HG03378 (cell line): ENCODE results near the gene TBC1D7.

Experiments used
- ATAC-seq: cut with Tn5 transposase; IDR thresholded peaks from one replicate; pipeline ENCODE4 v1.9.1; 2021; ENCODE audit warnings: mild to moderate bottlenecking, moderate library complexity; ENCODE audit not compliant: unreplicated experiment

TBC1D7 gene

GRCh38 chr6:13328076-13328874, at the start of gene TBC1D7:
TSS of gene TBC1D7 (minus strand) at chr6:13328537. CDS start at chr6:13326898, 1,639 bp downstream.
- ATAC-seq = peak; percentile 71

DNA sequence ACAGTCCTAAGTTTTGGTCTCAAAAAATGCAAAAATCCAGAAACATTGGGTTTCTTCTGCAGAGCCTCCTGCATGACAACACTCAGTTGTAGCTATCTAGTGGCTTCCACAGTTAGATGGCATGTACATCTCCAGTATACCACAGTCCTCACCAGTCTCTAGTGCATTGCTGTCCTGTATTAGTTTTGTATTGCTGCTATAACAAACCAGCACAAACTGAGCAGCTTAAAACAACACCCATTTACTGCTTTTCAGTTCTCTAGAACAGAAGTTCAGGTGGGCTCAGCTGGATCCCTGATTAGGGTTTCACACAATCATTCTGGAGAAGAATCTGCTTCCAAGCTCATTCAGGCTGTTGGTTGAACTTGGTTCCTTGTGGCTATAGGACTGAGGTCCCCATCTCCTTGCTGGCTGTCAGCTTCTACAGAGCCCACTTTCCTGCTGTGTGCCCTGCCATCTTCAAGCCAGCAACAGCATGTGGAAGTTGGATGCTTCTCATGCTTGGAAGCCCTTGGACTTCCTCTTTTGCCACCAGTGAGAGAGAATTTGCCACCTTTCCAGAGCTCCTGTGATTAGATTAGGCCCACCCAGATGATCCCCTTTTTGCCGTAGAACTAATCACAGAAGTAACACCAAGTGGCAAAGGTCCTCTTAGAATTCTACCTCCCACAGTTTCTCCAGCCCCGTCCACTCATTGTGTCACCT, 48.9 kb upstream of the TBC1D7 start:
- ATAC-seq = no peak

DNA sequence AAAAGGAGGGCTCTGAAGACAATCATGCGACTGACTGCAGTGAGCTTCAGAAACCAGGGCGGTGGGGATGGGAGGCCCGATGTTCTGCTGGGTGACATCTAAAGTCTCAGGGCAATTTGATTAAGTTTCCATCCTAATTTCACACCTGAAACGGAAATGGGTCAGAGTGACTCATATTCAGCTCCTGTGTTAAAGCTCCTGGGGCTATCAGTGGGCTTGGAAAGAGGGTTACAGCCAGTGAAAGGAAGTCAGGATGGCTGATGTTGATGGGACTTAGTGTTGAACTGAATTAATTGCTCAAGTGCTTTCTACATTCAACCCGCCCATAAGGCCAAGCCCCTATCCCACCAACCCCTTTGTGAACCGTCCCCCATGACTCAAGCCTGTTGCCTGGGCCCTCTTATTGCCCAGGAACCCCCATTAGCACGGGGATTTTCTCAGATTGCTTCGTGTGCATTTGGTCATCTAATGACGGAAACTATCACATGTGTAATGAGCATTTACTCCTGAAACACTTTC, 47.1 kb upstream of the TBC1D7 start:
- ATAC-seq = peak; percentile 82

DNA sequence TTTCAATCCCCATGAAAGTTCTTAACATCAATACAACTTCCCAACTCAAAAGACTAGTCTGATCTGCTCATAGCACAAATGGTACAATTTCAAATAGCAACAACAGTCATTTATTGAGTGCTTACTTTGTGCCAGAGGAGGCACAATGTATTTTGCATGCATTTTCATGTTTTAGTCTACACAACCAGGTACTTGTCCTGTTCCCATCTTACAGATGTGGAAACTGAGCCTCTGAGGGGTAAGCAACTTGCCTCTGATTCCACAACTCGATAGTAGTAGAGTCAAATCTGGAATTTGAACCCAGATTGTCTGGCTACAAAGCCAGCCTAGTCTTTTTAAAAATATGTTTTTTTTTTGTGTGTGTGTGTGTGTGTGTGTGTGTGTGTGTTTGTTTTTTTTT, 45.6 kb upstream of the TBC1D7 start:
- no peak for ATAC-seq

- no peak for ATAC-seq
Observed at GRCh38 chr6:13373488-13373886, 45.1 kb upstream of the TBC1D7 start.

- no peak for ATAC-seq
Observed at GRCh38 chr6:13372688-13373487, 44.6 kb upstream of the TBC1D7 start.

DNA sequence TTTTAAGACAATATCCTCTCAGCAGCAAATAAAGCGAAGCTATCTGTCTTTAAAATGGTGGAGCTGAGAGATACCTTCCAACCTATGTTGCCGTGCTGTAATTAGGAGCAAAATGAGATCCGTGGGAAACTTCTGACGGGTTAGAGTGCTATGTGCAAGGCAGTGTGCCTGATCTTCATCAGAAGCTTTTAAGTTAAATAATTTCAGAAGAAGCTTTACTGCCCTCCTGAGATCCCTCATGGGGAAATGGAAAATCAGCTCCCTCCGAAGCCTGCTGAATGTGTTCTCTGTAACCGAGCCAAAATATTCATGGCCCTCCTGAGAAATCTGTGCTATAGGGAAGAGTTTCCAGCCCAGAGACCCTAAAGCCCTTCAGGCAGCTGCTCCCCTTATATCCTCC, 43.7 kb upstream of the TBC1D7 start:
- no peak for ATAC-seq

- ATAC-seq = no peak
Observed at GRCh38 chr6:13371421-13372072, 43.2 kb upstream of the TBC1D7 start.

GRCh38 chr6:13370623-13371022, 42.3 kb upstream of the TBC1D7 start:
- ATAC-seq = no peak

GRCh38 chr6:13369591-13369990, 41.3 kb upstream of the TBC1D7 start:
- no peak for ATAC-seq

DNA sequence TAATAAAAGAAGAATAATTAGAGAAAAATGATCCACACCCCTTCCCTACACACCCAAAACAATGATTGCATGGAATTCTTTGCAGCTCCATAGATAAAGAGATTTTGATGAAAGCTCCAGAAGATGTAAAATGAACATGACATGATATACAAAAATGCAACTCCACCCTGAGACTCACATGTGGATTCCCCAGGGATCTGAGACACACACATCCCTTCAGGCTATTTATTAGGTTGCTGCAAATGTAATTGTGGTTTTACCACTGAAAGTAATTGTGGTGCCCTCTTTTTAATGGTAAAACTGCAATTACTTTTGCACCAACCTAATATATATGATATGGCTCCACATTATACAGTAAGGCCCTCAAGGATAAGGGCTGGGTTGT, 40.4 kb upstream of the TBC1D7 start:
- ATAC-seq = no peak

DNA sequence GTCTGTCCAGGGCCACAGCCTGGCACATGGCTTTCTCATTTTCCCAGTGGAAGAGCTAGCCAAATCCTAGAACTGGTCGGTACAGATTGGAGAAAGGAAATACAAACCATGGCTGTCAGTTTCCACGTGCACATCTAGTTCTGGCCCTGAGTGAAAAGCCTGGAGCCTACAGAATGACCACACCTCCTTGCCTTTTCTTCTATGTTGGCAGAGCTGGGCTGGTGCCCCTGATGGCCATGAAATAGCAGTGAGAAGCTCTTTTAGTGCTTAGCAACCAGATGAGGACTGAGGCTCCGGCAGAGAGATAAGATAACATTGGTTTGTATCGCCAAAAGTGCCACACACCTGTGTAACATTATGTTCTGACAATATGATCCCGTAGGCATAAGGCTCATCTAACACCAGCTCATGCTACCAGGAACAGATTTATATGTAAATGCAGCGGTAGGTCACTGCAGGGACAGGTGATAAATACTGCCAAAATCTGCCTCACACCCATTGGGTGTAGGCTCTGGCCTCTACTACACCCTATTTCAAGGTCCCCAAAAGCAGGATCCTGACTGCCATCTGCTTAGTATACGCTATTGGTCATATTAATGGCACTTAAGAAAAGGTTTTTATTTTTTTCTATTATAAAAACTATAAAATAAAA, 39.9 kb upstream of the TBC1D7 start:
- ATAC-seq = no peak

GRCh38 chr6:13367396-13367795, 39.1 kb upstream of the TBC1D7 start:
- ATAC-seq = no peak

- ATAC-seq = no peak
Observed at GRCh38 chr6:13365320-13365719, 37.0 kb upstream of the TBC1D7 start.

DNA sequence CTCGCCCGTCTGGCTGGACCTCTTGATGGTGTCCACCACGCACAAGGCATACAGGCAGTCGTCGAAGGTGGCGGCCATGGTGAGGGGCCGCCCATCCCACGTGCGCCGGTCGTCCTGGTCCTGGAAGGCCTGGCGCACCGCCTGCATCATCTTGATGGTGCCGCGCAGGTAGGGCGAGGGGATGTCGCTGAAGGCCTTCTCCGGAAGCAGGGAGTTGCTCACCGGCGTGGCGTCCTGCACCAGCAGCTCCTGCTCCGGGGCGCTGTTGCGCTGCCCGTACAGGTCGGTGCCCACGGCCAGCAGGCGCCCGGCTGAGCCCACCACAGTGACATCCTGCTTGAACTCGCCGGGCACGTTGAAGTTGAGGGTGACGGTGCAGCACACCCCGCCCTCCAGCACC, 36.5 kb upstream of the TBC1D7 start:
- no peak for ATAC-seq

DNA sequence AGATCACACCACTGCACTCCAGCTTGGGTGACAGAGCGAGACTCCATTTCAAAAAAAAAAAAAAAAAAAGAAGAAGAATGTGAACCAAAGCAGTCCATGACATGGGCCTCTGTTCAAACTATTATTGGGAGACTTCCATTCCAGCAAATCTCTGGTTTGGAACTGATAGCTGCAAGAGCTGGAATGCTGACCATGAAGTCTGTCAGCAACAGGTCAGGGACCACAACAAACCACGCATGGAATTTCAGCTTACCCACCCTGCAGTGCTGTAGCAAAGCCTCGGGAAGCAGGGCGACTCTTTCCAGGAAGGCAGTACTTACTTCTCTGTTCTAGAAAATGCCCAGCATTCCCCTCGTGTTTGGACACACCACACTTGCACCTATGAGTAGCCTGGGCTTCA, 34.1 kb upstream of the TBC1D7 start:
- no peak for ATAC-seq

DNA sequence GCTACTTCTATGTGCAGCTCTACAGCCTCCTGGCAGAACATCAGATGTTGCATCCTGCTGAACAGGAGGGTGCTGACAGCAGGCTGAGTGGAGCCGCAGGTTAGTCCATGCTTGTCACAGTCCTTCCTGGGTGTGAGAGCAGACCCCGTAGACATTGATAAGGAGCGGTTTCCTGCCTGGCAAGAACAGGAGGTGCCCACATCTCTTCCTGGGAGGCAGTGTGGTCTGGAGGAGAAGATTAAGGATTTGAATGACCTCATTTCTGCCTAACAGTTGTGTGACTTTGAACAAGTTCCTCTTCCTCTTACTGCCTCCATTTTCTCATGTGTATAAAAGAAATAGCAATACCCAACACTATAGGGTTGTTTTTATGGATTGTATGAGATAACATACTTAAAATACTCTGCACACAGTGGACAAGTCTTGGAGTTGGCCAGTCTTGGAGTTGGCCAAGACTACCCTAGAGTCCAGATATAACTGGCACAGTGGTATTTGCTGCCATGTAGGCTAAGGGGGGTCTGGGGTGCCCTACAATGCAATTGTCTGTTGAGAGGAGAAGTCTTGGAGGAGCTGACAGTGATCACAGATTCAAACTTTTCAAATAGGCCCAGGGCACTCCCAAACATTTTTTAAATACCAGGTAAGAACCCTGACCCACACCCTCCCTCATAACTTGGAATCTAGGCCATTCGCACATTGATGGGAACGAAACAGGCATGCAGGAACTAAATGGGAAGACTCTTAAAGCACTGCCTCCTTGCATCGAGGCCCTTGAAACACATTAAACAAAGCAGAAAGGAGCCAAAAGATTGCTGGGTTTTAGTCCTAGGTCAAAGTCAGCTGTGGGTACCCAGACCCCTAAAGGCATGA, 32.6 kb upstream of the TBC1D7 start:
- no peak for ATAC-seq

- ATAC-seq = no peak
Observed at GRCh38 chr6:13359287-13359686, 30.9 kb upstream of the TBC1D7 start.

GRCh38 chr6:13358511-13358910, 30.2 kb upstream of the TBC1D7 start:
- no peak for ATAC-seq
